Stimulated activated CD8-positive, alpha-beta memory T cell treated with anti-CD3 and anti-CD28 coated beads, Interleukin-7, amount 100 ng/mL, for 4 hours (primary cell): ENCODE measurements around the gene WASF1.

Experiments used
- DNase-seq, 2 donors: peaks; one replicate each; pipeline ENCODE4 v3.0.0-alpha.2; 2020; ENCODE audit warnings: low read depth in 2 of 2

The WASF1 gene

DNA sequence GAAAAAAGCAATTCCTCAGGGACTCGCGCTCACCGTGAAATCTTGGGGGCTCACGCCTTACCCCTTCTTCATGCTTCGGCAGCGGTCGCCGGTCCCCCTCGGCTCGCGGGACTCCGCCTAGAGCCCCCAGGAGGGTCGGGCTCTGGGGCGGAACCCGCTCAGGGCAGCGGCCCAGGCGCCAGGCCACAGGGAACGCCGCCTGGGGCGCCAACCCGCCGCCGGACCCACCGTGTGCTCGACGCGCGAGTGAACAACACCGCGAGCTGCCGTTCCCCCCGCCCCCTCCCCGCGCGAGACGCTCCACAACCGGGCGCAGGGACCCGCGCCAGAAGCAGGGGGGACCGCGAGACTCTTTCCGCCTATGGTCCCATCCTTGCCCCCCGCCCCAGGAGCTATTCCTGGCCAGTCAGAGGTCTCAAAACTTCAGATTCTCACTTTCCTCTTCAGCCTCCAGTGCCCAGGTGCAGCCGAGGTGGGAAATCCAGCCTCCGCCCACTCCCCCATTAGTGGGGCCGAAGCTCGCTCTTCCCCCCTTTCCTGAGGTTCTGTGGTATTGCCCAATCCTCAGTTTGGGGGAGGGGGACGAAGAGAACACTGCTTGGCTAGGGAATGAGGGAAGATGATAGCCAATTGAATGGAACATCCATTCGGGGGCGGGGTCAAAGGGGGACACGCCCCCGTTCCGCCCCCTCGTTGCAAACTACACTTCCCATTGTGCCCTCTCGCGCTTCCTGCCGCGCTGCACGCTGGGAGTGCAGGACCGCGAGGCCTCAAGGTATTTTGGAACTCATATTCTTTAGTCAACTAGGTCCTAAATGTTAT, at the start of gene WASF1:
Gene WASF1 (minus strand): TSS at position 265 of the 822 bp plus-strand sequence. CDS start 52,069 bp downstream, outside the sequence.
- peak; percentile 85 to 86 for DNase-seq

DNA sequence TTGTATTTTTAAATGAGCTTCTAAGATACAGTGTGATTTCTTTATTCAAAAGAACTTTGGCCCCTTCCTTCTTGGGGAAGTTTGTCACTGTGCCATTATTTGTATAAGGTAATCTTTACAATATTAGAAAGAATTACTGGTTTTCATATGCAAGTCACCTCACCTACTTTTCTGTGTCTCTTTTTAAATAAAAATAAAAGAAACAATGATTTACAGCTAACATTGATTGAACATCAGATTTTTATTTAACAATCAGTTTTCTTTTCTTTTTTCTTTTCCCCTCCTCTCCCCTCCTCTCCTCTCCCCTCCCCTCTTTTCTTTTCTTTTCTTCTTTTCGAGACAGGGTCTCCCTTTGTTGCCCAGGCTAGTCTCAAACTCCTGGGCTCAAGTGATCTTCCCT, 46.8 kb upstream of the WASF1 start:
- DNase-seq = no peak

DNA sequence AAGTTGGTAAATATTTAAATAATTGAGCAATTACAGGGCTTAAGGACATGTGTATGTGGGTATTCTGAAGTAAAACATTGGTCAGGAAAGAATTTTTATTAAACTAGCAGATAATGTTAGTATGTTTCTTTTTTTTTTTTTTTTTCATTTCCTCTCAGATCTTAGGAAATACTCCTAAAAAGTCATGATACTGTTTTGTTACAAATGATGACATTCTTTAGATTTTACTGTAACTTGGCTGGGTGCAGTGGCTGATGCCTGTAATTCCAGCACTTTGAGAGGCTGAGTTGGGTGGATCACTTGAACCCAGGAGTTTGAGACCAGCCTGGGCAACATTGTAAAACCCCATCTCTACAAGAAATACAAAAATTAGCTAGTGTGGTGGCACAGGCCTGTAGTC, 42.3 kb upstream of the WASF1 start:
- DNase-seq = no peak

DNA sequence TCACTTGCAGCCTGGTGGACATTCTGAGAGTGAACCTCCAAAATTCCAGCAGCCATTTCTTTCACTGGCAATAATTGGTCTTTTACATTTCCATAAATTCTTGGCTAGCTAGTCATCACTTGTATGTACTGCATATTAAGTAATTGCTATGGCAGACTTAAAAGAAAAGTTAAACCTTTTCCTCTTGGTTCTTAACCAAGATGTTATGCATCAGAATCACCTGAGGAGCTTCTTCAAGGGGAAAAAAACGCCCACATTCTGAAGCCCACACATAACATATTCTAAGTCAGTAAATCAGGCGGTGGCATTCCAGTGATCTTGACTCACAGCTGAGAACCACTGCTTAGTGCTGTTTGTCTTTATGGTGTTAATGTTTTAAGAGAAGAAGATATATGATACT, 37.8 kb upstream of the WASF1 start:
- no peak for DNase-seq

DNA sequence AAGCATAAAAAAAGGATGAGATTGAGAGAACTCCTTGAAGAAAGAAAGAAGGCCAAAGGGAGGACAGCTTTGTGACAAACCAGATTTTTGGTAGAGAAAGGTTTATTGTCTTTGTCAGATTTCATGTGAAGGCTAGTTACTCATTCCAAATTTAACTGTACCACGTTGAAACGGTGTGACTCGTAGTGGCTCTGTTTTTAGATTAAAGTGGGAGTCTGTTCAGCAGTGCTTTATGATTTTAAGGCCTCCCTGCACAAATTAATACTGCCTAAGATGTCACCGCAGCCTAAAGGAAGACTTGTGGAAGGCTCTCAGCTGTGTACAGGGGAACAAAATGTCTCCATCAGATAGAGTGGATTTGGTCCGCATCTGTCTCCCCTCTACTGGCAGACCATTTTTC, 36.7 kb upstream of the WASF1 start:
- no peak for DNase-seq

DNA sequence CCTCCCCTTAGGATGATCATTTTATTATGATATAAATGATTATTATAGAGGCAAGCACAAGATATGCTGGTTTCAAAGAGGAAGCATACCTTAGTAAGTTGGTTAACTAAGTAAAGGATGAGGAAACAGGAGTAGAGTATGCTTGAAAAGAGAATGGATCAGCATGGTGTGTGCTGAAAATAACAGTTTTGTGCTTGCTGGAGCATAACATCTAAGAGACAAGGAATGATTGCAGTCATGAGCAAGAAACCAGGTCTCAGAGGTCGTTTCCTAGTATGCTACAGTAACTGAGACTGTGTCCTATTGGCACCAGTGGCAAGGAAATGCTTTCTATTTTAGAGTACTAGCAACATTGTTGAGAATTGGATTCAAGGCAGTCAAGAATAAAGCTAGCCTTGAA, 34.9 kb upstream of the WASF1 start:
- DNase-seq = no peak

DNA sequence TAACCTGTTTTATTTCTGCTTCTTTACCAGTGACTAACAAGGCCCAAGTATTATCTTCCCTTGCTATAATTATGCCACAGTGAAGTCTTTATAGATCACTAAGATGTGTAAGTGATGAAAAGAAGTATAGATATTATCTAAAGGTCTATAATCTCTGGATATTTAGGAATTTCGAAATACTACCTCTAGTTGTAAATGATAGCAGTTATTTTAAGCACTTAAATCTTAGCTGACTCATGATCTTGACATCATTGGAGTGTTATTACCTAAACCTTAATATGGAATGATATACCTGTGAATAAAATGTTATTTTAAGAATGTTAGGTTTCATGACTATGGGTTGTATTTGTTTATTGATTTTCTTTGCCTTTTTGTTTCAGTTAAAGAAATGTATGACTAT, 32.3 kb upstream of the WASF1 start:
- no peak for DNase-seq

DNA sequence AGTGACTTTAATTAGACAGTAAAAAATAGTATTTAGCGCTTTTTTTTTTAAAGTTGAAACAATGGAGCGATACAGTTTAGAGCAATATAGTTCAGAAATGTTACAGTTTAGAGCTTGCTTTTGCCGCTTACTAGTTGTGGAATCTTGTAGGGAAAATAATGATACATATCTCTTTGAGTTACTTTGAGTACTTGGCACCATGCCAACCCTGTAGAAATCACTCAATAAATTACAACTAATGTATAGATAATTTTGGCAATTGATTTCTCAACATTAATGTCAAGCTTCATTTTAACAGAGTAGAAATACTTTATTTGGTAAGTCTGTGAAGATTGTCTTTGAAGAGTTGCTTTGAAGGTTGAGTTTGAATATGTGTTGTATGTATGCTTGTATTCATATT, 28.2 kb upstream of the WASF1 start:
- no peak for DNase-seq

DNA sequence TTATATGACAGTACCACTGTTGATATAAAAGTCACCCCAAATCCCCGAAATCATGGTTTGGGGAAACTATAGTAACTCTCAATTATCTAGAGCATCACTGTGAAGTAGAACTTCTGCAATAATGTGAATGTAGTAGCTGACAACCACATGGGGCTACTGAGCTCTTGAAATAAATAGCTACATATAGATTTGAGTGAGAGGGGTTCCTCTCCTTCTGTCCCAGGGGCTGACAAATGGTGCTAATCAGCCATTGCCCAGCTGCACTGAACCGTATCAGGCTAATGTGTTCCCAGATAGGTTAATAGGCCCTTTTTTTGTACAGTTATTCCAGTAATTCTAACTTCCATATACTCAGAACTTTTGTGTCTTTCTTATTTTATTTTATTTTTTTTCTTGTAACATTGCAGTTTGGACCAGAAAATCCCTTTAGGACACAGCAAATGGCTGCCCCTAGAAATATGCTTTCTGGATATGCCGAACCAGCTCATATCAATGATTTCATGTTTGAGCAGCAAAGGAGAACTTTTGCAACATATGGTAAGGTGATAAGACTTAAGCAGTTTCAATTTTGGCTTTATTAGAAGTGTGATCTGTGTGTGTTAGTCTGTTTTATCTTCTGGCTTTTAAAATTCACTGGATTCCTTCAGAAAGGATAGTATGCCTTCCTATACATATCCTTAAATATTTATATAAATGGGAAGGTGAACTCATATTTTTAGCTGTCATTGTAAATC, 21.8 kb upstream of the WASF1 start:
- DNase-seq = no peak

DNA sequence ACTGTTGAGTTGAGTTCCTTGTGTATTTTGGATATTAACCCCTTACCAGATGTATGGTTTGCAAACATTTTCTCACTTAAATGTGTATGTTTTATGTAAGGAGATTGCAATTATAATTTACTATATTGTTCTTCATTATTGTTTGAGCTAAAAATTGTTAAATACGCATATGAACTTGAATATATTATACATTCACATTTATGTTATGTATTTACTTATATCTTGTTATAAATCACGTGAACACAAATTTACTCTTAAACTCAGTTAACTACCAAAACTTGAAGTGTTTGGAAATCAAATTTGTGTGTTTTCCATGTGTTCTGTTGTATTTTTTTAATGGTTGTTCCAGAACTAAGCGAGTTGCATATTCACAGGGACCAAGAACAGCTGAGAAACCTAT, 19.1 kb upstream of the WASF1 start:
- DNase-seq = no peak

DNA sequence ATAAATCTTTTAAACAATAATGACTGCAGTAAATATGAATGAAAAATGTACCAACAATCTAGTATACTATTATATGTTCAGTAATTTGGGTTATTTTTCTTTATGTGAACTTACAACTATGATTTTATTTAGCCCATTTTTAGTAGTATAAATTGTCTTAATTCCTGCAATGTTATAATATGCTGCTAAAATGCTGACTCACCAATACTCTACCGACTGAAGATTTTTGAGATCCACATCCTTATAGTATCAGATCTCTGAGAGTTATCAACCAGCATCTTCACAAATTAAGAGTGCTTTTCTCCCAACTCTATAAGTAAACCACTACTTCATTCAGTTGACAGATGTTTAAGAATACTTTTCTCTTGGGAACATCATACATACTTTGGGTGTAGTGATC, 17.4 kb upstream of the WASF1 start:
- DNase-seq = no peak

DNA sequence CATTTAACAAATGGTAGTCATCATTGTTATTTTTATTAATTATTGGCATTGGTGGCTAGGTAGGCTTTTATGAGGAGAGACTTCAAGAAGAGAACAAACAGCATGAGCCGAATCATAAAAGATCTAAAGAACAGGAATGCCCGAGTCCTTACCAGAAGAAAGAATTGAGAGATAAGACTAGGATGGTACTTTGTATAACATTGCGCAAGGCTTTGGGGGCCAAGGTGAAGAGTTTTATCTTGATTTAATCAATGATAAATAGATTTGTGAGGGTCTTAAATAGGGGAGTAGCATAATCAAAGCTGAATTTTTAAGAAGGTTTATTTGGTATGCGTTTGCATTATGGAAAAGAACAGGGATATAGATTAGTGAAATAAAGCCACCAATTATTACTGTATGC, 16.2 kb upstream of the WASF1 start:
- DNase-seq = no peak

DNA sequence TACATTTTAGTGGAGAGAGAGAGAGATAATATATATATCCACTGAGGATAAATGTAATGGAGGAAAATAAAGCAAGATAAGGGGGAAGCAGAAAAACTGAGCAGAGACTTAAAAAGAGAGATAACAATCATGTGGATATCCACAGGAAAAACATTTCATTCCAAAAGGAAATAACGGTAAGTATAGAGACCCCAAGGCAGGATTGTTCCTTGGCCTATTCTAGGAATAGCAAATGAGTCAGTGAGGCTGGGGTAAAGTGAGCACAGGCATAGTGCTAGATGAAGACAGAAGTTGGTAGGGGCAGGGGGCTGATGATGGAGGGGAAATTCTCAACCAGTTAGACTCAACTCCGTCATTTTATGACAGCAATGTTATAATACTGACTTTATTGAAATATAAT, 12.0 kb upstream of the WASF1 start:
- DNase-seq = no peak

DNA sequence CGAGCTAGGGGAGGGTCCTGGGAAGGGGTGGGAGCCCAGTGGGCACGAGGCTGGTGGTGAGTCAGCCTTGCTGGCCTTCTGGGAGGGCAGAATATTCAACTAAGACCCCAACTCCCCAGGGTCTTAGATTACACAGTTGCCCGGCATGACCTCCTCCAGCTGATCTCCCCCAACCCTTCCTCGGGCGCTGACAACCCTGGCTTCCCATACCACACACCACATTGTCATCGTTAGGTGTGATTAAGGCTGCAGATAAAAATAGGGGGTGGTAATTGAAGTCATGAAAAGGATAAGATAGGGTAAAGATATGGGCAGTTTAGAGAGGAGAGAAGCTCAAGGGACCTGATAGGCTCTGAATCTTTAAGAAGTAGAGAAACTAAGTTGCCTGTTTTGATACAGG, 11.3 kb upstream of the WASF1 start:
- DNase-seq = no peak

DNA sequence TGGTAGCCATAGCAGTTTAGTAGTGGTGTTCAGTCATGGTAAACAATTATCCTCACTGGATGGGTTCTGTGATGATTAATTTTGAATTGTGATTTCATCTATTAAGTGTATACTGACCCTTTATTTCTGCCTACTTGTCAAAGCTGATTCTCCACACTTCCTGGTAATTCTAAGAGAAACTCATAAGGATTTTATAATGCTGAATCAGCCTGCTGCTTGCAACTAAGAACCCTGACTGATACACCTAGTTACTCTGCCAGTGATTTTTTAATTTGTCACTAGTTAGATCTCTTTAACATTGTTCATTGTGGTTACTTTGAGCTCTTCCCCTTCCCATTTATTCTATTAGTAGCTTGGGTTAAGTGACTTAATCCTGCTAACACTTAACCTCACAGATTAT, 9.3 kb upstream of the WASF1 start:
- no peak for DNase-seq

DNA sequence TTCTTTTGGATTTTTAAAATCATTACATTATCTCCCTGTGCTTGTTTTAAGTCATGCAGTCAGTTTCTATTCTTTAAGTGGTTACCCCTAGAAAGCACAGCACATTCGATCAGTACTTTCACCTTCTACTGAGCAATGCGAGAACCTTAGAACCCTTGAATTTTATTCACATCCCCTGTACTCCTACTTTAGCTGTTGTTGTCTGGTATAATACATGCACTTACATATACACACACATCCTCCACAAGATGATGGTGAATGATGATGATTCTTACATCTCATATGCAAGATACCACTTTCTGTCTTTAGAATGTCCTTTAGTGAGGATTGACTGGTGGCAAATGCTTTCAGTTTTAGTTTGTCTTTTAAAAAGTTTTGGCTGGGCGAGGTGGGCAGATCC, 6.4 kb upstream of the WASF1 start:
- DNase-seq = no peak

DNA sequence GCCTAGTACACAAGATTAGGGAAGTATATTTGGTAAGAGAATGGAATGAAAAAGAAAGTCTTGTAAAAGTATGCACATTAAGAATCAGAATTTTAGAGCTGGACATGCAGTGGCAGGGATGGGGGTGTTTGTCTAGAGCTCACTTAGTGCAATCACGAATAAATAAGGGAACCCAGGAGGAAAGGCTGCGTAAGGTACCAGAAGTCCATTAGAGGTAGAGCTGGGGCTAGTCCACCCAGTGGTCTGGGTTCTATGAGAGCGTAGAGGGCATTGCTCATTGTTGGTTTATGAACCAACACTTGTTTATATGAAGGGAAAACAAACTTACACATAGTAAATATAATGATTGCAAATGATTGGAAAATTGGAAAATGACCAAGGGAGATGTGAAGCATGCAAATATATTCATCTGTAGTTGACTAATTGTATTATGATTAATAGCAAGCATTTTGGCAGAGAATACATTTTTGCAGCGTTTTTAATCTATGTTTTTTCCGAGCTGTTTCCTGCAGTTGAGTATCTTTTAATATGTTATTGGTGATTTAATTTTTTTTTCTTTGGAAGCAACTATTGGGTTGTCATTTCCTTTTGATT, 3.9 kb upstream of the WASF1 start:
- DNase-seq = no peak

DNA sequence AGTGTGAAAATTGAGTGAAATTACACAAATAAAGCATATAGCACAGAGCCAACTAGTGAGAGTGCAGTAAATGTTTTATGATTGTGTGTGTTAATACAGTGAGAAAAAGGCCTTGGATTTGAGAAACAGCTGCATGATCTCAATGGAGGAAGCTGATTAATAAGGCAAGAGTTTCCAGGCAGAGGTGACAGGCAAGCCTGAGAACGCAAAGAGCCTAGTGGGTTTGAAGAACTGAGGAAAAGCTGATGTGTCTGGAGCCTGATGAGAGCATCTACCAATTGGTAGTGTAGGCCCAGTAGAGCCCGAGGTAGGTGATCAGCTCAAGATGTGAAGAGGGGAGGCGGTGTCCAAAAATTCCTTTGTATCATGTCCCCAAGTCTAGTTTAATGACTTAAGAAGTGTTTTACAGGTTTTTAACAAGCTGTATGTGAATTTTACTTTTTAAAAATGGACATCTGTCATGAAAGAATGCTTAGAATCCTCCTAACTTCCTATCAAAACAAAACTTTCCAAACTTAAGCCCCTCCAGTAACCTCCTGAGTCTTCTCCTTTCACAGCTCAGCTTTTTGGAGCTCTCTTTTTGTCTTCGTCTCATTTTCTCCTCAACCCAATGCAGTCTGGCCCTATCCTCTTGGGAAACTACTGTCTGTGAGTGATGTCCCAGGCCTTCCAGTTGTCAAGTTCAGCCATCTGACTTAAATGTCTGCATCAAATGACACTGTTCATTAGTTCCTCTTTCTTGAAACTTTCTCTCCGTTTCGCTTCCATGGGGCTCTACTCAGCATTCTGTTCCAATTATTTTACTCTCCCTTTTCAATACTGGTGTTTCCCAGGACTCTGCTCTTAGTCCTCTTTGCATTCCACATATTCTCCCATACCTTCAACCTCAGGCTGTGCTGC, 1.9 kb upstream of the WASF1 start:
- no peak for DNase-seq

DNA sequence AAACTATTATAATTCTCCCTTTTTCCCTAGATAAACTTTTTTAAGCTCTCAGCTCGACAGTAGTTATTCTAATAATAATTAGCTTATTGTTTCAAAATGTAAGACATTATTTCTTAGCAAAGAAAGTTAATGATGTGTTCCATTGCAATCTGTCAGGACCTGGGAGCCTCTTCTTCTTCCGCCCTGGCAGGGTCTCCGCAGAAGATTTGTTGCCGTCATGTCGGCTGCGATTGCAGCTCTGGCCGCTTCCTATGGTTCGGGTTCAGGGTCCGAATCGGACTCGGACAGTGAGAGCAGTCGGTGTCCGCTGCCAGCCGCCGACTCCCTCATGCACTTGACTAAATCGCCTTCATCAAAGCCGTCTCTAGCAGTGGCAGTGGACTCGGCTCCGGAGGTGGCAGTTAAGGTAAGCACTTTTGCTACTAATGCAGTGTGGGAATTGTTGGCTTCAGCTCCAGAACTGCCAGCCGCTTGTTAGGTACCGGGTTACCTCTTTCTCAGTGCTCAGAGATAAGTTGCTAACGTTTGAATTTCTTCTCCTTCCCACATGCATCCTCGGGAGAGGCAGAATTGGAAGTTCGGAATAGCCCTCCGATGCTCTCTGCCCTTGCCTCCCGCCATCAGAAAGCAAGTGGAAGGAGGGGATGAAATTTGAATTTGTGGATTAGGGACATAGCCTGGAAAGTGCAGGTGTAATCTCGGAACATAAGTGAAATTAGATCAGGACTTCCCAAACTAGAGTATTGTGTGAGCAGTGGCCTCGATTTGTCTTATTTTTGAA, 948 bp upstream of the WASF1 start, which contains the start of gene CDC40:
Gene CDC40 (plus strand): TSS at position 200 of the 781 bp plus-strand sequence. CDS start 18 bp downstream, at position 218.
- DNase-seq = peak; percentile 27 to 33

DNA sequence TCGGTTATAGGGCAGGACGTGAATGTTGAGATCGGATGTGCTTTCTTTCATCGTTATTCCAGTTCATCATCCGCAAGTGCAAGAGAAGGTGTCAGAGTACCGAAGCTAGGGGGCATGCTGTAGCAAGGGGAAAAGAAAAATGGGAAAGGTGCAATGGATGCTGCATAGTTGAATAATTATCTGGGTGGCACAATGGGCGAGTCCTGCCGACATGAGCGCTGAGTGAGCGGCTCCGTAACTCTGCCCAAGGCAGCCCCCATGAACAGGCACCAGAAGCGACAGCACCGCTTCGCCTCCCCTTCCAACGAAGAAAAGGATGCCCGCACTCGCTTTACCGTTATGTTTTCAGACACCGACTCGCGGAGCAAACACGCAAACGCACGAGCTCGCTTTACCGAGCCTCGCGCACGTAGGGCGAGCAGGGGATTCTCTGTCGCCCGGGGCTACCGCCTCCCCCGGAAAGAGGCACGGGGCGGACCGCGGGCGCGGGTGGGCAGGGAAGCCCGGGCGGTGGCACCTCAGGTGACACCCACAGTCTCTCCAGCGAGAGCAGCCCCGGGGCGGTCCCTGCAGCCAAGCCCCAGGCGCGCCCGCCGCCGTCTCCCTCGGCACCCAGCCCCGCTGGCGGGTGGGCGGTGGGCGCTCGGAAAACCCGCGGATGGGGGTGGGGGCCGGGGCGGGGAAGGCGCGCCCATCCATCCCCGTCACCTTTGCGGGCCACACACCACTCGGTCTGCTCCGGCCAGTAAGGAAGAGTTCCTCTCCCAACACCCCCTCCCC, 654 bp downstream of the WASF1 start:
- peak; percentile 43 to 73 for DNase-seq
